CD4-positive, alpha-beta T cell treated with Interleukin-6 for 4 hours (primary cell): Measurements from ENCODE around the gene ROCK2.

Experiments used
- DNase-seq: peaks from one replicate; pipeline ENCODE4 v3.0.0-alpha.2; 2020; ENCODE audit warnings: mixed read lengths

The ROCK2 gene

GRCh38 chr2:11366326-11366741, 21.9 kb upstream of the ROCK2 start:
- DNase-seq, result no peak

DNA sequence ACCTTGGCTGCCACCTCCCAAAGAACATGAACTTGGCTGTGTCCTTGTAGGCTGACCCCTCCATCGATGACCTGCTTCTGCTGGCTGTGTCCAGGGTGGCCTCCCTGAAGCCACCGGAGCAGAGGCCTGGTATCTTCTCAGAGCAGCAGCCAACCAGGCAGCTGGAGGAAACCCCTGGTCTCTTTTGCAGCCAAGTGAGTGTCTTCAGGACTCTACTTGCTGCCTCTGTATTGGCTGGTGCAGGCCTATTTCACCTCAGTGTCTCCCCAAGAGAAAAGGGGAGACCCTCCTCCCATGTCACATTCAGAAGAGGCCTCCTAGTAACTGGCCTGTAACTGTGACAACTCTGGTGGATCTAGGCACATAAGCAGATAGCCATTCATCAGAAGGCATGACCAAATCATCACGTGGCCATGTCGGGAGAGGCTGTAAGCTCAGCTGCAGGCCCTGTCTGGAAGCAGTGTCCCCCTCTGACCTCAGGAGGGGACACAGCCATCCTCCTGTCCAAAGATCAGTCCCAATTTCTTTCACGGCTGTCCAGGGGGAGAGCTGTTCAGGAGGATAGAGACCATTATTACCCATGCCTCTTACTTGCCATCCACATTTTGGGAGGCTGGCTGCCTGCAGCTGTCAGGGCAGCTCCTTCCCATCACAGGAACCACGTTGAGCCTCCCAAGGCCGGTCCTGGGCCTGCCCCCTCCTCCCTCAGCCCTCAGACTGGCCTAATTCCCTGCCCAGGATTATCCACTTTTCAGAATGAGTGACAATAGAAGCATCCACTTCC, 20.9 kb upstream of the ROCK2 start:
- no peak for DNase-seq

DNA sequence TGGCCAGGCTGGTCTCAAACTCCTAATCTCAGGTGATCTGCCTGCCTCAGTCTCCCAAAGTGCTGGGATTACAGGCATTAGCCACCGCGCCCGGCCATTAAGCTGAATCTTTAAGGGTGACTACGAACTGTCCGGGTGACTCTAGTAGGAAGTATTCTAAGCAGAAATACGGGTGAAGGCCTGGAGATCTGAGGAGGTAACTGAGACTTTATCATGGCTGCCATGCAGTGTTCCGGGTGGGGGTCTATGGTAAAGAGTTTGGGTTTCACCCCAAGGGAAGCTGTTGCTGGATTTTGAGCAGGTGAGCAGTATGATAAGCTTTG, 20.1 kb upstream of the ROCK2 start:
- DNase-seq, result no peak

DNA sequence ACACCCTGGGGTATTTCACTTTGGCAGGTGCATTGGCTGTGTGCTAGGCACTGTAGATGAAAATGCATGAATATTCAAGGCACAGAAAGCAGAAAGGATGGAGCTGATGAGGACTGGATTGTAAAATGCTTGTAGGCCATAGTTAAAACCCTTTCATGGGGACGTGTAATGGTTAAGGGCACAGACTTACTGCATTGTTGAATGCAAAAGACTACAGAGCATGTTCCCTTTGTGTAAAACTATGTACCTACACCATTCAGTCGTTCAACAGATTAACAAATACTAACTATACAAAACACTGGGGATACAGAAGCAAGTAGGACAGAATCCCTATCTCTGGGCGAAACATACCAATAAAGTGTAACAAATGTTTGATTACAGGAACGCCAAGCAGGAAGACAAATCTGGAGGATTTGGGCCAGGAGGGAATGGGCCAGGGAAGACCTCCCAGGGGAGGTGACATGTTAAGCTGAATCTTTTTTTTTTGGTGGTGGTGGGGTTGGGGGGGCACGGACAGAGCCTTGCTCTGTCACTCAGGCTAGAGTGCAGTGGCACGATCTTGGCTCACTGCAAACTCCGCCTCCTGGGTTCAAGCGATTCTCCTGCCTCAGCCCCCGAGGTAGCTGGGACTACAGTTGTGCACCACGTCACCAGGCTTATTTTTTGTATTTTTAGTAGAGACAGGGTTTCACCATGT, 19.6 kb upstream of the ROCK2 start:
- no peak for DNase-seq

DNA sequence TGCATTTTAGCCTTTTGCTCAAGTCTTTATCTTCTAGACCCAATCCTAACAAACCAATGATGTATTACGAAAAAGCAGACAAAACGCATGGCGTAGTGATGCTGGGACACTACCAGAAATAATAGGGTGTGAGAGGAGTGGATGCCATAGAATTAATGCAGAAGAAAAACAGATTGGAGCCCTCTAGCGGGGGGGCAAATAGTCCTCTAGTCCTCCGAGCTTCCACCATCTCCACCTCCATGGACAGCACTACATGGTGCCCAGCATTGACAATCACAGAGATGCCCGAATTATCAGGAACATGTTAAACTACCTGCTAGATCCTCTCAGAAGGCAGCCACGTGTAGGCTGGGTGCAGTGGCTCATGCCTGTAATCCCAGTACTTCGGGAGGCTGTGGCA, 15.4 kb upstream of the ROCK2 start:
- no peak for DNase-seq

GRCh38 chr2:11357428-11357972, 13.1 kb upstream of the ROCK2 start:
- DNase-seq, result no peak

DNA sequence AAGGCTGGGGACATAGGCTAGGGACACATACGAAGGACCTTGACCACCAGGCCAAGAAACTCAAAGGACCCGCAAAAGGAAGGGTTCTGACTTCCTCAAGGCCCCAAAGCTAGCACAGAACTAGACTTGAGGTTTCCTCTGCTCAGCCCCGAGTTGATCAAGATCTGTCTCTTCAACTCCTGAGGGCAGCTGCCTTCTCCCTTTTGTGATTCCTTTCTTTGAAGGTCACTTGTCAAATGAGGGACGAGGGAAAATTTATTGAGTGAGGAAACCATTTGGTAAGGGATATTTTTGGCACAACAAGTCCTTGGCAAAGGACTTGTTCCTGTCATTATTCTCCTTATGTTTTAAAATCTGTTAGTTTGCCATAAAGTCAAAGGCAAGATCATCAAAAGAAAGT, 12.3 kb upstream of the ROCK2 start:
- no peak for DNase-seq

DNA sequence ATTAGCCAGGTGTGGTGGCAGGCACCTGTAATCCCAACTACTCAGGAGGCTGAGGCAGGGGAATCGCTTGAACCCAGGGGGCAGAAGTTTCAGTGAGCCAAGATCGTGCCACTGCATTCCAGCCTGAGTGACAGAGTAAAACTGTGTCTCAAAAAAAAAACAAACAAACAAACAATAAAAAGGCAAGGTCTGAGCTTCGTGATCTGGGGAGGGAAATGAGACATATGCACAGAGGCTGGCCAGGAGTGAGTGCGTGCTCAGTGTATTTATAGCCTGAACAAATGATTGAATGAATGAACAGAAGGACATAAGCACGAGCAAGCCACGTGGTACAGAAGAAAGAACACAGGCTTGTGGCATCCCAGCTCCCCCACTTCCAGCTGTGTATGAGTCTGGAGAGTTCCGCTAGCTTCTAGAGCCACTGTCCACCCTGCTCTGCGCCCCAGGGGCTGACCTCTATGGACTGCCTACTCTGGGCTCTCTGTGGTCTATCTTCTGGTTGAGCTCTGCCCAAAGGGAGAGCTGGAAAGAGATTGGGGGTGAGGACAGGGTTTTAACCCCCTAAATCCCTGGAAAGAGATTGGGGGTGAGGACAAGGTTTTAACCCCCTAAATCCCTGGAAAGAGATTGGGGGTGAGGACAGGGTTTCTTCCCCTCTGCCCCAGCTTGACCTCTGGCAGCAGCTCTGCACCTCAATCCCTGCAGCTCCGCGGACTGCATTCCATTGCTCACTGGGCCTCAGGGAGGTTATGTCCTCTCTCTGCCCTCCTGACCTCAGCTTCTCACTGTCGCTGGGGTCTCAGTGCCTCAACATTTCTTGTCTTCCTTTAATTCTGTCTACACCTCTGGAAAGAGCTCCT, 11.0 kb upstream of the ROCK2 start:
- no peak for DNase-seq

GRCh38 chr2:11354363-11355154, 10.1 kb upstream of the ROCK2 start:
- DNase-seq, result no peak

- no peak for DNase-seq
Measured at GRCh38 chr2:11352781-11353537, 8.5 kb upstream of the ROCK2 start.

DNA sequence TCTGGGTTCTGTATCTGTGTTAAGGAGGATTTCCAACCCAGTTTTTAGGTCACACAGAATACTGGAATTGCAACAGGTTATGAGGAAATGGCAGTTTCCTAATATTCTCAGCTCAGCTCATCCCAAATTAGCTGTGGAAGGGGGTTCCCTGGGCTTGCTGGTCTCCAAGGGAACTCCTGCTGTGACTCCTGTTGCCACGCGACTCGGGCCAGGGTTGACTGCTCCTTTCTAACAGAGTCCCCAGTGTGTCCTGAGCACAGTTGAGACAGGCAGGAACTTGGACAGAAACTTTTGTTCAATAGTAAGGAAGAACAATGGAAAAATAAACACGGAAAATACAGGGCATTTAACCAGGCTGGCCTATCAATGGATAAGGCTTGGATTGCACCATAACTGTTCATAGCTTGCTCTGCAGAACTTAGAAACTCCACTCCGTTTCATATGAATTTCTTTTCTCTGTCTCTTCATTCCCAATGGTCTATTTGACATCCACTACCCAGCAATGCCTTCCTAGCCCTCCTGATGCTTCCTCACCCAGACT, 3.8 kb upstream of the ROCK2 start:
- no peak for DNase-seq

GRCh38 chr2:11347403-11347959, 3.0 kb upstream of the ROCK2 start:
- no peak for DNase-seq

DNA sequence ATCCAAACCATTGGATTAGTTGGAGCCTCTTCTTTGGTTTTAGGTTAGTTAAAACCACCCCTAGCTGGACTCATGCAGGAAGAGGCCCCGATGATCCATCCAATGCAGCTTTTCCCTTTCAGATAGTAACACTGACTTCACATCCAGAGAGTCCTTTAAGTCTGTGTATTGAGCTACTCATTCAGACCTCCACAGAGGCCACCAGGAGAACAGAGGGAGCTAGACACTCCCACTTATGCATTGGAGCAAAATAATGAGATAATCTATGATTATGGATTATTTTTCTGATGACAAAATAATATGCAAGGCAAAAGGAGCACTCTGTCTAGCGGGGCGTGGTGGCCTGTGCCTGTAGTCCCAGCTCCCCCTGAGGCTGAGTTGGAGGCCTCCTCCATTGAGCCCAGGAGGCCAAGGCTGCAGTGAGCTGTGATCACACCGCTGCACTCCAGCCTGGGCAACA, 1.6 kb upstream of the ROCK2 start:
- DNase-seq, result no peak

DNA sequence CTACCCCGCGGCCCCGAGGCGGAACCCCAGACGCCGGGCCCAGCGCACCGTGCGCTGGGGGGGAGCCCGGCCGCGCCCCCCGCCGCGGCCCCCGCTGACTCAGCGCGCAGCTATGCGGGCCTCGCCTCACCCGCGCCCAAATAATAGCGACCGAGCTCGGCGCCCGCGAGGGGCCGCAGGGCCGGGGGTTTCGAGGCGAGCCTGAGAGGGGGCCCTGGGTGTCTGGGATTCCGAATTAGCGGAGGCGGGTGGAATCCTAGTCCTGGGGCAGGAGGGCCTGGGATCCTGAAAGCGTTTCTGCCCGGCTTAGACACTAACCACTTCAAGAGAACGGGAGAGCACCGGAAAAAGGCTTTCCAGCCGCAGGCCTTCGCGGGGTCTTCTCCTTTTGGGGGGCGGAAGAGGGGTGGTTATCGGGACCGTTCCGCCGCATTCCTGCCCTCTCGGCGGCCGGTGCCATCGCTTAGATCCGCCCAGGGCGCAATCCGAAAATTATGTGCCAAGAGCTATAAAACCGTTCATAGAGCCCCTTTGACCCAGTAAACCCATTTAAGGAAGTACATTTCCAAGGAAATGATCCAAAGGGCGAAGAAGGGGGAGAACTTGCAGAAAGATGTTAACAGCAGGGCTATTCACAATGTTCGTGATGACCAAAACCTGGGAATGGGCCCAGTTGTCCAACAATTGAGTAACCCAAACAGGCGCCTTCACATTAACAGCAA, 681 bp upstream of the ROCK2 start:
- no peak for DNase-seq

DNA sequence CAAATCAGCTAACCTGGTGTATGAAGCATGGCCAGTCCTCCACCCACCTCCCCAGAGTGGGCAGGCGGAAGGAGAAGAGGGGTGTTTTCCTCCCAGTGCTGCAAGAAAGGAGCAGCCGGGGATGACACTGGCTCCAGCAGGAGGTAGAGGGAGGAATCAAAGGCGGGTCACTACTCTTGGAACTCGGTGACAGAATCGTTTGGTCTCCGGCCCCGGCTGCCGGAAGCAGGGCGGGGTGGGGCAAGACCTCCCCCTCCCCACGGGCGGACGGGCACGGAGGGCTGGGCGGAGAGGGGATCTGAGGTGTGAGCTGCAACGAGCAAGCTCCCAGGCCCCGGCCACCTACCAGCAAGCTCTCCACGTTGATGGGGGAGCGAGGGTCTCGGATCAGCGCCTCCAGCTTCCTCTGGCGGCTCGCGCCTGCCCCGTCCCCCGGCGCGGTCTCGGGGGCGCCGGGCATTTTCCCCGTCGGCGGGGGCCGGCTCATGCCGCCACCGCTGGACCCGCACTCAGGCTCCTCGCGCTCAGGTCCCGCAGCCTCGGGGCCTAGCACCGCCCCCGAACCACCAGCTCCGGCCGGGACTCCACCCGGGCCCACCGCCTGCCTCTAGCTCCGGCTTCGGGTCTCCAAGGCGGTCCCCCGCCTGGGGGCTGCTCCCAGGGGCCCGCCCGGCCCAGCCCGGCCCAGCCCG, 640 bp downstream of the ROCK2 start:
- peak; percentile 39 for DNase-seq

- no peak for DNase-seq
Measured at GRCh38 chr2:11343368-11343649, 1.1 kb downstream of the ROCK2 start.

GRCh38 chr2:11342551-11343367, 1.7 kb downstream of the ROCK2 start:
- no peak for DNase-seq

DNA sequence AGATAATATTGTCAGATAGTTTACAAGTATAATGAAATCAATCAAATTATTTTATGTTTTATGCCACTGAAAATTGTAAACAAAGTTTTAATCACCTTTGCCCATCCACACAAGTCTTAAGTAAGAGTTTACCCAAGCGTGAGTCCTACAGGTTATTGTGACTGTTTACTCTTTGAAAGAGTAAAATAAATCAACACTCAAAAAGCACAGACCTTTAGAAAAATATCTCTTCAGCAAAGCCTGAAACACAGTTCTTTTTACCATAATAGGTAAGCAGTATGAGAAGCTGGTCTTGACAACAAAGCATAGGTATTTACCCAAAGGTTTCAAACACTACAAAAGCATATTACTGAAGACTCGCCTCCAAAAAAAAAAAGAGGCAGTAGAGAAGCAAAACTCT, 3.7 kb downstream of the ROCK2 start:
- no peak for DNase-seq

DNA sequence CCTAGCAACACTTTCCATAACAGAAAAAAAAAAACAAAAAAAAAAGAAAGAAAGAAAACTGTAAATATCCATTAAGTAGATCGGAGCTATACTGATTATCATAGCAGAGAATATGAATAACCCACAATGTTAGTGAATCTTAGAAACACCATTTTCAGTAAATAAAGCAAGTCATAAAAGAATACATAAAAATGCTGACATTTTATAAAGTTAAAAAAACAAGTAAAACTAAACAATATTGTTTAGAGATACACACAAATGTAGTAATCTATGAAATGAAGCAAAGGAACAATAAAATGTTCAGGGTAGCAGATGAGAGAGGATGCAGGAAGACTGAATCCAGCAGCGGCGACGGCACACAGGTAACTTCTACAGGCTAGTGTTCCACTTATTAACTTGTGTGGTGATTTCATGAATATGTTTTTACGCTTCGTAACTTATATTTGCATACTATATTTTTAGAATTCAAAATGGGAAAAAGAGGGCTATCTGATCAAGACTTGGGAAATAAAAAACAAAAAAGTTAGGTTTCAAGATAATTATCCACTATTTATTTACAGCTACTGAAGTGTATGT, 4.8 kb downstream of the ROCK2 start:
- DNase-seq, result no peak
